C4-2B (cell line): Measurements from ENCODE around the gene NTN5.
"Not testable (repeated sequence)": the region's sequence is repeated elsewhere in the genome, so short reads cannot be mapped to it uniquely, and the experiment has no call there.

Experiments used
- H3K27ac ChIP-seq: fragments of 450-650 bp; 2 replicates; pipeline ENCODE4 v1.5.1; 2017
- CTCF ChIP-seq: fragments of 450-650 bp; conservative IDR thresholded peaks from 2 replicates; pipeline ENCODE4 v1.5.1; 2017; ENCODE audit warnings: mild to moderate bottlenecking
- ZFX ChIP-seq: fragments of 450-650 bp; IDR thresholded peaks from 2 replicates; pipeline ENCODE4 v1.6.1; 2017

NTN5 gene

GRCh38 chr19:48689449-48689848 lies 16.6 kb upstream of the NTN5 start:
- TF ChIP-seq ZFX, result no peak
- no peak for TF ChIP-seq CTCF
- H3K27ac ChIP-seq, result peak overlapping the region; percentile 42; the same call in 1 of the 2 replicates

GRCh38 chr19:48687776-48688175 lies 15.0 kb upstream of the NTN5 start:
- TF ChIP-seq CTCF, result no peak
- TF ChIP-seq ZFX, result no peak

GRCh38 chr19:48686637-48687036 lies 13.8 kb upstream of the NTN5 start:
- H3K27ac ChIP-seq, result peak overlapping the region; percentile 37; the same call in 1 of the 2 replicates

More at GRCh38 chr19:48687776-48688175, 15.0 kb upstream of the NTN5 start:
- H3K27ac ChIP-seq, result no peak overlapping the region

GRCh38 chr19:48686088-48686487 lies 13.3 kb upstream of the NTN5 start:
- H3K27ac ChIP-seq, result peak overlapping the region; percentile 69

GRCh38 chr19:48685583-48685982 lies 12.8 kb upstream of the NTN5 start:
- H3K27ac ChIP-seq, result peak overlapping the region; percentile 69
- TF ChIP-seq ZFX (no peak), CTCF (no peak)

More at GRCh38 chr19:48686088-48686487, 13.3 kb upstream of the NTN5 start:
- no peak for TF ChIP-seq CTCF
- no peak for TF ChIP-seq ZFX

GRCh38 chr19:48683349-48683748 lies 10.5 kb upstream of the NTN5 start:
- peak overlapping the region; percentile 69; the same call in 1 of the 2 replicates for H3K27ac ChIP-seq
- TF ChIP-seq CTCF, result no peak
- TF ChIP-seq ZFX, result no peak

- H3K27ac ChIP-seq, result no peak overlapping the region
- no peak for TF ChIP-seq ZFX
- no peak for TF ChIP-seq CTCF
These were observed 8.3 kb upstream of the NTN5 start for GRCh38 chr19:48681127-48681470.

- no peak for TF ChIP-seq CTCF
- no peak for TF ChIP-seq ZFX
- H3K27ac ChIP-seq, result no peak overlapping the region
These were observed 7.8 kb upstream of the NTN5 start for GRCh38 chr19:48680436-48681126.

GRCh38 chr19:48680006-48680405 lies 7.2 kb upstream of the NTN5 start:
- H3K27ac ChIP-seq, result not testable (repeated sequence)
